WTC11 (cell line): Measurements from ENCODE around the gene SOAT1.

Experiments
- ATF3 ChIP-seq: sonication (generic); formaldehyde crosslinking; conservative IDR thresholded peaks from 2 replicates; pipeline ENCODE4 v1.8.1; 2022; ENCODE audit warnings: mild to moderate bottlenecking, missing genetic modification reagents
- CTCF ChIP-seq: fragments of 200-600 bp; IDR thresholded peaks from 2 replicates; pipeline ENCODE4 v1.8.0; 2022; ENCODE audit warnings: antibody characterized with exemption
- E2F1 ChIP-seq: sonication (generic); formaldehyde crosslinking; IDR thresholded peaks from 2 replicates; pipeline ENCODE4 v1.8.0; 2022; ENCODE audit warnings: mild to moderate bottlenecking, missing genetic modification reagents
- ESRRA ChIP-seq: sonication (generic); formaldehyde crosslinking; IDR thresholded peaks from 2 replicates; pipeline ENCODE4 v1.8.1; 2022; ENCODE audit warnings: mild to moderate bottlenecking, missing genetic modification reagents, borderline replicate concordance
- FOXJ3 ChIP-seq: sonication (generic); formaldehyde crosslinking; IDR thresholded peaks from 2 replicates; pipeline ENCODE4 v1.9.0; 2021; ENCODE audit warnings: missing genetic modification reagents, mild to moderate bottlenecking, borderline replicate concordance
- GRHL2 ChIP-seq: fragments of 250-450 bp; sonication (Bioruptor Pico); IDR thresholded peaks from 2 replicates; pipeline ENCODE4 v1.8.0; 2022; ENCODE audit warnings: mild to moderate bottlenecking, moderate library complexity; ENCODE audit not compliant: insufficient replicate concordance, severe bottlenecking
- ZNF121 ChIP-seq: sonication (generic); formaldehyde crosslinking; IDR thresholded peaks from 2 replicates; pipeline ENCODE4 v1.8.0; 2023; ENCODE audit warnings: missing genetic modification reagents
- TF ChIP-seq, protein P1 (sequence below): sonication (generic); formaldehyde crosslinking; IDR thresholded peaks from 2 replicates; pipeline ENCODE4 v1.8.0; 2022; ENCODE audit warnings: missing genetic modification reagents

GRCh38 chr1:179365342-179366092 is 71.9 kb downstream of the SOAT1 start, which contains the start of gene AXDND1:
- TF ChIP-seq ATF3 (CRISPR knock-in tag) (no peak), CTCF (no peak), FOXJ3 (no peak), ZNF121 (CRISPR knock-in tag) (no peak), ESRRA (no peak), GRHL2 (no peak), E2F1 (CRISPR knock-in tag) (no peak)
- TF ChIP-seq, protein P1, sequence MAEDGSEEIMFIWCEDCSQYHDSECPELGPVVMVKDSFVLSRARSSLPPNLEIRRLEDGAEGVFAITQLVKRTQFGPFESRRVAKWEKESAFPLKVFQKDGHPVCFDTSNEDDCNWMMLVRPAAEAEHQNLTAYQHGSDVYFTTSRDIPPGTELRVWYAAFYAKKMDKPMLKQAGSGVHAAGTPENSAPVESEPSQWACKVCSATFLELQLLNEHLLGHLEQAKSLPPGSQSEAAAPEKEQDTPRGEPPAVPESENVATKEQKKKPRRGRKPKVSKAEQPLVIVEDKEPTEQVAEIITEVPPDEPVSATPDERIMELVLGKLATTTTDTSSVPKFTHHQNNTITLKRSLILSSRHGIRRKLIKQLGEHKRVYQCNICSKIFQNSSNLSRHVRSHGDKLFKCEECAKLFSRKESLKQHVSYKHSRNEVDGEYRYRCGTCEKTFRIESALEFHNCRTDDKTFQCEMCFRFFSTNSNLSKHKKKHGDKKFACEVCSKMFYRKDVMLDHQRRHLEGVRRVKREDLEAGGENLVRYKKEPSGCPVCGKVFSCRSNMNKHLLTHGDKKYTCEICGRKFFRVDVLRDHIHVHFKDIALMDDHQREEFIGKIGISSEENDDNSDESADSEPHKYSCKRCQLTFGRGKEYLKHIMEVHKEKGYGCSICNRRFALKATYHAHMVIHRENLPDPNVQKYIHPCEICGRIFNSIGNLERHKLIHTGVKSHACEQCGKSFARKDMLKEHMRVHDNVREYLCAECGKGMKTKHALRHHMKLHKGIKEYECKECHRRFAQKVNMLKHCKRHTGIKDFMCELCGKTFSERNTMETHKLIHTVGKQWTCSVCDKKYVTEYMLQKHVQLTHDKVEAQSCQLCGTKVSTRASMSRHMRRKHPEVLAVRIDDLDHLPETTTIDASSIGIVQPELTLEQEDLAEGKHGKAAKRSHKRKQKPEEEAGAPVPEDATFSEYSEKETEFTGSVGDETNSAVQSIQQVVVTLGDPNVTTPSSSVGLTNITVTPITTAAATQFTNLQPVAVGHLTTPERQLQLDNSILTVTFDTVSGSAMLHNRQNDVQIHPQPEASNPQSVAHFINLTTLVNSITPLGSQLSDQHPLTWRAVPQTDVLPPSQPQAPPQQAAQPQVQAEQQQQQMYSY (CRISPR knock-in tag): no peak
